ENCODE results near the gene TTLL8. TPM values are rescaled to one million over a fixed set of nuclear protein-coding genes. Genes with fewer than 3 reads are reported as not detected.

The TTLL8 gene
- total RNA-seq, 3 donors from 2014 or later: not detected

DNA sequence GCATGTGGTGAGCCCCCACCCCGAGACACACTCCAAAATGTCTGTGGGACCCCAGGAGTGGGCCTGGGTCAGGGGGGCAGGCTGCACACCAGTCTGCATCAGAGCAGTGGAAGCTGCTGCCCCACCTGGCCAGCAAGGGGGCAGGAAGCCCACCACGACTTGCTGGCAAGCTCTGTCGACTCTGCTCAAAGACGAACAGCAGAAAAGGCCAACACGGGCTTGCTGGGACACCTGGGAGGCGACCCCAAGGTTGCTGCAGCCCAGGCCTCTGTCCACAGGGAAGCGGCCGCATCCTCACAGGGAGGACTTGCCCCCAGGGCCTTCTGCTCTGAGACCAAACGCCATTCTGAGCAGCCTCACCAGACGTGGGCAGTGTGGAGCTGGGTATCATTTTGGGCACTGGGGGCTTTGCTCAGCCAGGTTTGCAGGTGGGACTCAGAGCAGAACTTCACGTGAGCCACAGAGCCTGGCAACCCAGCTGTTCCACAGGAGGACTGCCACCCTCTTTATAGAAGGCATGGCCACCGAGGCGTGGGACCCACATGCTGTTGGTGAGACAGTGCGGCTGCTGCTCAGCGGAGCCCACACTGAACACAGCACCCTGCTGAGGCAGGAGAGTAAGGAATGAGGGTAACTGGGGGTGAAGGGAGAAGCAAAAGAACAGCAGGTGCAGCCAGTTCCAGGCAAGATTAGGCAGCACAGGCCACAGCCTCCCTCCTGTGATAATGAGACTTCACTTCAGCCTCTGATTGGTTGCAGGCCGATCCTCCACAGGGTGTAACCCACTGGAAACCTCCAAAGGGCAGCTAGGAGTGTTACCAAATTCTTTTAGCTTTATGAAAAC lies 56.5 kb downstream of the TTLL8 start:
- intact Hi-C loops (cut with DNase I; ENCODE audit: low total_unique reads): no loop called here
- no peak for TF ChIP-seq POLR2AphosphoS5 (IDR thresholded peaks at IDR 0.05)
- TF ChIP-seq, protein P1, sequence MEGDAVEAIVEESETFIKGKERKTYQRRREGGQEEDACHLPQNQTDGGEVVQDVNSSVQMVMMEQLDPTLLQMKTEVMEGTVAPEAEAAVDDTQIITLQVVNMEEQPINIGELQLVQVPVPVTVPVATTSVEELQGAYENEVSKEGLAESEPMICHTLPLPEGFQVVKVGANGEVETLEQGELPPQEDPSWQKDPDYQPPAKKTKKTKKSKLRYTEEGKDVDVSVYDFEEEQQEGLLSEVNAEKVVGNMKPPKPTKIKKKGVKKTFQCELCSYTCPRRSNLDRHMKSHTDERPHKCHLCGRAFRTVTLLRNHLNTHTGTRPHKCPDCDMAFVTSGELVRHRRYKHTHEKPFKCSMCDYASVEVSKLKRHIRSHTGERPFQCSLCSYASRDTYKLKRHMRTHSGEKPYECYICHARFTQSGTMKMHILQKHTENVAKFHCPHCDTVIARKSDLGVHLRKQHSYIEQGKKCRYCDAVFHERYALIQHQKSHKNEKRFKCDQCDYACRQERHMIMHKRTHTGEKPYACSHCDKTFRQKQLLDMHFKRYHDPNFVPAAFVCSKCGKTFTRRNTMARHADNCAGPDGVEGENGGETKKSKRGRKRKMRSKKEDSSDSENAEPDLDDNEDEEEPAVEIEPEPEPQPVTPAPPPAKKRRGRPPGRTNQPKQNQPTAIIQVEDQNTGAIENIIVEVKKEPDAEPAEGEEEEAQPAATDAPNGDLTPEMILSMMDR (IDR thresholded peaks at IDR 0.05): no peak
- TF ChIP-seq POLR2A (IDR thresholded peaks at IDR 0.05): no peak
- Histone ChIP-seq H3K36me3 (no peaks in the 10 kb centered on the region), H3K4me1 (no peaks in the 10 kb centered on the region), H3K27ac (no peak overlapping the region), H3K9me3 (no peaks in the 10 kb centered on the region), H3K27me3 (peaks cover 0 to 18% of the 10 kb centered on the region in 2 donors), H3K4me3 (no peak overlapping the region)
- DNase-seq (ENCODE audit: low spot score in 2 of 2): no peak

DNA sequence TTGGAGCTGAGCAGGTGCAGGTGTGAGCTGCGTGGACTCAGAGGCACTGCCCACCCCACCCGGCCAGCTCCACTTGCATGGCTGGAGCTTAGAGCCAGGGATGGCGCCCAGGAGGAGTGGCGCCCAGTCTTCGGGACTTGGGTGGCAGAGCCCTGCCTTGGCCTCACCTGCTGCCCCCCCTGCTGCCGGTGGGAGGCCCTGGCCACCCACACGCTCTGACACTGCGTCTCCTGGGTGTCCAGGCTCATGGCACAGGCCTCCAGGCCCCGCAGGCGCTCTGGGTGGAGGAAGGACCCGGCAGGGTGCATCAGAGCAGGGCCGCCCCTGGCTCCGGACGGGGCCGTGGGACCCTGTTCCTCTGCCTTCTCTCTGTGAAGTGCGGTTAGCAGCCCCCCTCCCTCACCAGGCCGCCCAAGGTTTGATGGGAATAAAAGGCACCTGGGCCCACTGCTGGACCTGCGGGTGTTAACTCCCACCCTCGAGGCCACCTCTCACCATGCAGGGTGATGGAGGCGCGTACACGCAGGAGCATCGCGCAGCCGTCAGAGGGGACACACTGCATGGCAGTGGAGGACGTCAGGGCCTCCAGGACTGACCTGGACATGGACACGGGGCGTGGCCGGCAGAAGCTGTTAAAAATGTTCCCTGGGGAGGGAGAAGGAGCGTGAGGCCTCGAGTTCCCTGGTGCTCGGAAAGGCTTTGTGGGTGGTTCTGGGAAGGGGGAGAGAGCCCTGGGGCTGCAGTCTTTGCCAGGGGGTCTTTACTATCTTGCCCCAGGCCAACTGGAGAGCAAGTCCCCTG lies 57.3 kb downstream of the TTLL8 start:
- H3K9me3 ChIP-seq: no peaks in the 10 kb centered on the region
- DNase-seq (ENCODE audit: low spot score in 2 of 2): no peak
- no peak overlapping the region for H3K27ac ChIP-seq
- H3K4me3 ChIP-seq: no peak overlapping the region
- intact Hi-C loops (cut with DNase I; ENCODE audit: low total_unique reads): no loop called here
- H3K4me1 ChIP-seq: no peaks in the 10 kb centered on the region
- no peaks in the 10 kb centered on the region for H3K36me3 ChIP-seq
- TF ChIP-seq POLR2AphosphoS5 (IDR thresholded peaks at IDR 0.05) (no peak), POLR2A (IDR thresholded peaks at IDR 0.05) (no peak)
- TF ChIP-seq, protein P1 (IDR thresholded peaks at IDR 0.05): no peak
- peaks cover 0 to 18% of the 10 kb centered on the region in 2 donors for H3K27me3 ChIP-seq

DNA sequence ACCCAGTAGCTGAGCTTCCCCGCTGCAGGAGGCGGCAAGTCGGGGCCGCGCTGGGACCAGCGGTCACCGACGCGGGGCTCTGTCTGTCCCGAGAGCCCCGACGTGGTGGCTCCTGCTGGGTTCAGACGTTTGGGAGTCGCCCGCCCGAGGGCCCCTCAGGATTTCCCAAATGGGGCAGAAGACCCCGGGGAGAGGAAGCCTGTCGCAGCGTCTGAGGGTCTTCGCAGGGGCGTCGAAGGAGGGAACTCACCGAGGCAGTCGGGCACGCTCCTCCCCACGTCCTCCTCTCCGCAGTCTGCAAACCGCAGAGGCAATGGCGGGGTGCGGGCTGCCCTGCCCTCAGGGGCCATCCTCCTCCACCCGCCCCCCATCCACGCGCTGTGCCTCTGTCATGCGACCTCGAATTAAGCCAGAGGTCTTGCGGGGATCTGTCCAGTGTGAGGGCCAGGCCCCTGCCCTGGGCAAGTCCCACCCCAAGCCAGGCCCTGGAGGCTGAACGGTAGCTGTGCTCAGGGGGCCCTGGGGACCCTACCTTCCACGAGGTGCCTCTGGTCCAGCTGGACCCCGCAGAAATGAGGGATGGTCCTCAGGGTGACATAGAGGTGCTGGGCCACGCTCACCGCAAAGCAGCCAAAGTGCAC lies 58.0 kb downstream of the TTLL8 start:
- H3K4me1 ChIP-seq: no peaks in the 10 kb centered on the region
- H3K4me3 ChIP-seq: peak overlapping the region in 2 of 3 donors; percentile 21 to 40
- no peaks in the 10 kb centered on the region for H3K36me3 ChIP-seq
- TF ChIP-seq POLR2AphosphoS5 (IDR thresholded peaks at IDR 0.05): no peak
- TF ChIP-seq, protein P1 (IDR thresholded peaks at IDR 0.05): no peak
- TF ChIP-seq POLR2A (IDR thresholded peaks at IDR 0.05): no peak
- H3K27ac ChIP-seq: no peak overlapping the region
- H3K9me3 ChIP-seq: no peaks in the 10 kb centered on the region
- no peak for DNase-seq (ENCODE audit: low spot score in 2 of 2)
- intact Hi-C loops (cut with DNase I; ENCODE audit: low total_unique reads): no loop called here
- peaks cover 0 to 18% of the 10 kb centered on the region in 2 donors for H3K27me3 ChIP-seq

DNA sequence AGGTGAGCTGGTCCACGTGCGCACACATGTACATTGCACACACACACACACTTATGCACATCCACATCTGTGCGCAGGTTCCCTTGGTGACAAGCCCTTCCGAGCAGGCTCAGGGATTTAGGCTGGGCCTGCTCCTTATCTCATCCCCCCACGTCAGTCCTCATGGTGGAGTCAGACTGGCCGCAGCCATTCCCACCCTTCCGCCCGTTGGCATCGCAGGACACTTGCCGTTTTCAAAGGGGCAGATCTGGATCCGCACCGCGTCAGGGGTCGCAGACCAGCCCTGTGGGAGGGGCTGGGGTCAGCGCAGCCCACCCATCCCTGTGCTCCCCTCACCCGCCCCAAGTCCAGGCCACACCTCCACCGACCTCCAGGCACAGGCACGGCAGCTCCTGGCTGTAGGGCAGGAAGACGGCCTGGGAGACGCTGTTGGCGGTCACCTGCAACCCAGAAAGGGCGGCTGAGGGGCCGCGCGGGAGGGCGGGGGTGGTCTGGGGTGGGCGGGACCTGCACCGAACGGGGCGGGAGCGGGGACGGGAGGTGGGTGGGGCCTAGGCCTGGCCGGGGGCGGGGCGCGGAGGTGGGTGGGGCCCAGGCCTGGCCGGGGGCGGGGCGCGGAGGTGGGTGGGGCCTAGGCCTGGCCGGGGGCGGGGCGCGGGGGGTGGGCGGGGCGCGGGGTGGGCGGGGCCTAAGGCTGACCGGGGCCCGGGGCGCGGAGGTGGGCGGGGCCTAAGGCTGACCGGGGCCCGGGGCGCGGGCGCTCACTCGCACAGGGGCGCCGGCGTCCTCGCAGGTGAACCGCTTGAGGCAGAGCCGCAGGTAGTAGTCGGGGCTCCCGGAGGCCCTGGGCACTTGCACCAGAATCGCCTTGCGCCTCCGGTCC lies 58.8 kb downstream of the TTLL8 start:
- no peak overlapping the region for H3K27ac ChIP-seq
- H3K4me3 ChIP-seq: peak overlapping the region in 2 of 3 donors; percentile 21 to 40
- no peaks in the 10 kb centered on the region for H3K36me3 ChIP-seq
- no peak for DNase-seq (ENCODE audit: low spot score in 2 of 2)
- H3K9me3 ChIP-seq: no peaks in the 10 kb centered on the region
- no peaks in the 10 kb centered on the region for H3K4me1 ChIP-seq
- intact Hi-C loops (cut with DNase I; ENCODE audit: low total_unique reads): no loop called here
- TF ChIP-seq, protein P1 (IDR thresholded peaks at IDR 0.05): no peak
- TF ChIP-seq POLR2AphosphoS5 (IDR thresholded peaks at IDR 0.05) (no peak), POLR2A (IDR thresholded peaks at IDR 0.05) (no peak)
- H3K27me3 ChIP-seq: peaks cover 0 to 18% of the 10 kb centered on the region in 2 donors
